ENCODE measurements around the gene RBCK1. TPM values are rescaled to one million over a fixed set of nuclear protein-coding genes. Genes with fewer than 3 reads are reported as not detected.

The RBCK1 gene
- total and polyA plus RNA-seq, 9 of the 15 experiments (the other 6 are each of a cell fraction or from before 2014, with no cell fraction given): 5.9 to 59.3 (median 26.5) TPM

GRCh38 chr20:407133-407952 lies 756 bp upstream of the RBCK1 start (continued):
- TF ChIP-seq ETS2 (tag; IDR thresholded peaks at IDR 0.05; ENCODE audit: borderline replicate concordance, poor library complexity, severe bottlenecking): no peak
- TF ChIP-seq ZNF212 (CRISPR knock-in tag; IDR thresholded peaks at IDR 0.05): no peak
- no peak for TF ChIP-seq ZNF3 (CRISPR knock-in tag; IDR thresholded peaks at IDR 0.05)
- TF ChIP-seq ZNF431 (CRISPR knock-in tag; IDR thresholded peaks at IDR 0.05): no peak
- 0 out of 2 replicates have a peak, but pooled peaks have one; percentile 20 for TF ChIP-seq PHF21A (IDR thresholded peaks at IDR 0.05; ENCODE audit: borderline replicate concordance, low read depth)
- no peak for TF ChIP-seq MCM7 (IDR thresholded peaks at IDR 0.05)
- no peak for TF ChIP-seq CCAR2 (IDR thresholded peaks at IDR 0.05; ENCODE audit: low read depth, low read length)
- TF ChIP-seq ZBTB40 (IDR thresholded peaks at IDR 0.05): no peak
- TF ChIP-seq ZBTB40 (CRISPR knock-in tag; IDR thresholded peaks at IDR 0.05): no peak
- TF ChIP-seq RERE (CRISPR knock-in tag; IDR thresholded peaks at IDR 0.05; ENCODE audit: borderline replicate concordance): no peak
- TF ChIP-seq NCOA2 (IDR thresholded peaks at IDR 0.05; ENCODE audit: partially characterized antibody in 2 of 2): no peak
- TF ChIP-seq NFYB (IDR thresholded peaks at IDR 0.05; ENCODE audit: extremely low read depth, insufficient read length): no peak
